Stimulated activated CD4-positive, alpha-beta T cell treated with anti-CD3 and anti-CD28 coated beads, Interleukin-12 subunit alpha, Interleukin-12 subunit beta, amount 100 ng/mL, for 4 hours (primary cell): ENCODE data around the gene XYLB.

Experiments
- DNase-seq: peaks from one replicate; pipeline ENCODE4 v3.0.0-alpha.2; 2020

The XYLB gene

DNA sequence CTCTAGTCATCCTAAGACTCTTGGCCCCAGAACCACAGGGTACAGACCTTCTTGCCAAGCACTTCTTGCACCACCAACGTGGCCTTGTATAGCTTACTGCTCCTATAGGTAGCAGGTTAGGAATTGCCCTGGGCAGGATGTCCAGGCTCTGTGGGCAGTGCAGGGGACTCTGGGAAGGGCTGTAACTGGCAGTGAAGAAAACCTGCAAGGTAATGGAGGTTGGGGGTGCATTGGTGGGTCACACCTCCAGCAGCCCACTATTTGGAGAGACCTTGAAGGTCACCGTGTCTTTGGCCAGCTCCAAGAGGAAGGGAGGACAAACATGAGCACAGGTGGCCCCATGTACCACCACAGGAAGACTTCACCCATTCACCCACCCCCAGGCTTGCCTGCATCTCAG lies 21.3 kb upstream of the XYLB start:
- no peak for DNase-seq

DNA sequence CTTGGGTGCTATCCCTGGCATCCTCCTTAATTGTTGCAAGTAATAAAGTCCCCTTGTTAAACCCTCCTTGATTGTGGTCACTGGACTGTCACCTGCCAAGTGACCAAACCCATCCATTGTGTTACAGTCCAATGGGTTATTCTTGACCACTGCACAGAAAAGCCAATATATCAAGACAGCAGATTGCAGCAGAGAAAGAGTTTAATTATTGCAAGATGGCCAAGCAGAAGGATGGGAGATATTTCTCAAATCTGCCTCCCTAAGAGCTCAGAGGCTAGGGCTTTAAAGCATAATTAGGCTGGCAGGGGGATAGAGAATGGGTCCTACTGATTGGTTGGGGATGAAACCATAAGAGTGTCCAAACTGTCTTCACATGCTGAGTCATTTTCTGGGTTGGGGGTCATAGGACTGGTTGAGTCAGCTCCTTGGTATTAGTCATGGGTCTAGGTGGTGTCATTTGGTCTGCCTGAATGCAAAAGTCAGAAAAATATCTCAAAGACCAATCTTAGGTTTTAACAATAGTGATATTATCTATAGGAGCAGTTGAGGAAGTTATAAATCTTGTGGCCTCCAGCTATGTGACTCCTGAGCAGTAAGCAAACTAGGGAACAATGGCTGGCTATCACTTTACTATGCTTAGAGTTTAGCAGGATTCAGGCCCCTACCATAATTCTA lies 19.1 kb upstream of the XYLB start:
- DNase-seq: no peak

DNA sequence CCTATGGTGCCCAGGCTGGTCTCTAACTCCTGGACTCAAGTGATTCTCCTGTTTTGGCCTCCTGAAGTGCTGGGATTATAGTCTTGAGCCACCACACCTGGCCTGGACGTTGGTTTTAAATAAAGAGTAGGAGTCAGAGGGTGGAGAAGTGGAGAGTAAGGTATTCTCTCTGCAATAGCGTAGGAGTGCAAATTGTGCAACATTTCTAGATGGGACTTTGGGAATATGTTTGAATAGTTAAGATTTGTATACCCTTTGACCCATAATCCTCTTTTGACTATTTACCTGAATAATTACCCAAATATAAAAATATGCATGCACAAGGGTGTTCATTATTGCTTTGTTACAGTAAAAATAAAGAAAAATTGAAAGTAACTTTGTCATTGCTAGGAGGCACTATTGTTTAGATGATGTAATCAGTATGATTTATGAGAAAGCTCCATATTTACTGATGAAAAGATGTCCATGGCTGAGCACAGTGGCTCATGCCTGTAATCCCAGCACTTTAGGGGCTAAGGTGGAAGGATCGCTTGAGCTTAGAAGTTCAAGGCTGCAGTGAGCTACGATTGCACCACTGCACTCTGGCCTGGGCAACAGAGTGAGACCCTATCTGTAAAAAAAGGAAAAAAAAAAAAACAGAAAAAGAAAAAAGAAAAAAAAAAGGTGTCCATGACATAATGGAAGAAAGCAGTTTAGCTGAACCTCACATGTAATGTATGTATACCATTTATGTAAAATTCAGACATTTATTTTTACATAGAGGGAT lies 15.1 kb upstream of the XYLB start:
- no peak for DNase-seq

DNA sequence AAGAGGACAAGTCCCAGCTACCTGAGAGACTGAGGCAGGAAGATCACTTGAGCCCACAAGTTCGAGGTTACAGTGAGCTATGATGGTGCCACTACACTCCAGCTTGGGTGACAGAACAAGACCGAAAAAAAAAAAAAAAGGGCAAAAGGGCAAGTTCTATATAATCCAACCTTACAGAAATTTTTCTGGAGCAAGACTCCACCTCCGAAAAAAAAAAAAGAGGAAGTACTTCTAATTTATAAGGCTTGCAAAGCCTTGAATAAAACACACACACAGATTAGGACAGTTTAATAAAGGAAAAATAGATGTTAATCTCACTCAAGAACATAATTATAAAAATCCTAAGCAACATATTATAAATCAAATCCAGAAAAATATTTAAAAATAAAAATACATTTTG lies 14.4 kb upstream of the XYLB start:
- no peak for DNase-seq

DNA sequence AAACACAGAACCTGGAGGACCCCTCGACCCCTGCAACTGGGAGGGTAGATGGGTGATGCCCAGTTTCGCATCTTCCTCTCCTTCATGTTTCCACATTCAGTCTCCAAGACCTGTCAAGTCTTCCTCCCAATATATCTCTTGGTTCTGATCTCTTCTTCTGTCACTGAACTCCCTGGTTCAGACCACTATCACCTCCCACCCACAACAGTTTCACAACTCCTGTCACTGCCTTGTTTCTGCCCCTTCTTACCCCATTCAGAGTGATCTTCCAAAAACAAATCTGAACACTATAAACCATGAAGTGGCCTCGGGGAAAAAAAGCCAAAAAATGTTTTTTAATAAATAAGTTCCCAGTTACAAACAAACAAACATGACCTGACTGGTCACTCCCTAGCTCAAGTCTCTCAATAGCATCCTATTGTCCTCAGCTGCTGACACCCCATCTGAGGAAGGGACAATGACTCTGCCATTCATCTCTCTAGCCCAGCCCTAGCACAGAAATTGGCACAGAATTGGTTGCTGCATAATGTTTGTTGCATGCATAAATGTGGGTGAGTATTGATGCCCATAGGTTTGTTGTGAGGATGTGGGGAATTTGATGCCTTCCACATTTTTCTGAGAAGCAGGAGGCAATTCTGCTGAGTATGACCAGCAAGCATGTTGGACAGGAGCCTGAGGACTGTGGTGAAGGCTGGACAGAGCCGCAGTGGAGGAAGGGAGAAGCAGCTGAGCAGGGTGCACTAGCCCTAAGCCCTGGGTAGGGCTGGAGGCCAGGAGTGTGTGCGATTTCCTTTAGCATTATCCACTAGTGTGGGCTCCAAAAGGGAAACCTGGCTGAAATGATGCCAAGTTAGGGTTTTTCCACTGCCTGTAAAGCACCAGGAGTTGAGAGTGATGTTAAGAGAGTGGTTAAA lies 12.2 kb upstream of the XYLB start:
- DNase-seq: no peak

DNA sequence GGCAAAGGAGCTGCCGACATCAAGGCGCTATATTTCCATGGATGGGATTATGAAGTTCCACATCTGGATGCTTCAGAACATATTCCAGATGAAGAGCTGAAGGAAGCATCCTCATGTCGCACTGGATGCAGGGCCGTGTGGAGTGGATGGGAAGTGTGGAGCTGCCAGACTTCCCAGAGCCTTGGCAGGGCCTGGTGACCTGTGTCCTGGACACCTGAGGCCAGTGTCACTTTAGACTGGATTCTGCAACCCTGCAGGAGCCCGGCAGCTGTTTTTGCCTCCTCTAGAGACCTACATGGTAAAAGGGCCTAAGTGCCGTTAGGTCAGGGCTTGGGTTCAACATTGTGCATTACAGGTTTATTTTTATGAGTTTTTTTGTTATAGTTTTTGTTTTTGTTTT lies 11.3 kb upstream of the XYLB start:
- no peak for DNase-seq

DNA sequence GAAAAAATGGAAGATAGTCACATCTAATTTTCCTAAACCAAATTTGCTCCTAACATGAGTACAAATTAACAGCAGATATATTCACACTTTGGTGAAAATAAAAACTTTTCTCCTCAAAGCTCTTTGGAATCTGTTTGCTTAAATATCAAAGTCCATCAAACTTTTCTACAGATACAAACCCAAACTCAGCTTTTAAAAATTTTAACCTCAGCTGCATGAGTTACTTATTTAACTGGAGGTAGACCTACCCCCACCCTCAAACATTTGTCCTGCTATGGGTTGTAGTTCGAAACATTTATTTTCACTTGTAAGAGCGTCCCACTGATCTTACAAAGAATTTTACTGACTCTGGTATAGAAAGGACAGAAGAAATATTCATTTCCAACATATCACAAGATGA lies 8.9 kb upstream of the XYLB start:
- DNase-seq: no peak

DNA sequence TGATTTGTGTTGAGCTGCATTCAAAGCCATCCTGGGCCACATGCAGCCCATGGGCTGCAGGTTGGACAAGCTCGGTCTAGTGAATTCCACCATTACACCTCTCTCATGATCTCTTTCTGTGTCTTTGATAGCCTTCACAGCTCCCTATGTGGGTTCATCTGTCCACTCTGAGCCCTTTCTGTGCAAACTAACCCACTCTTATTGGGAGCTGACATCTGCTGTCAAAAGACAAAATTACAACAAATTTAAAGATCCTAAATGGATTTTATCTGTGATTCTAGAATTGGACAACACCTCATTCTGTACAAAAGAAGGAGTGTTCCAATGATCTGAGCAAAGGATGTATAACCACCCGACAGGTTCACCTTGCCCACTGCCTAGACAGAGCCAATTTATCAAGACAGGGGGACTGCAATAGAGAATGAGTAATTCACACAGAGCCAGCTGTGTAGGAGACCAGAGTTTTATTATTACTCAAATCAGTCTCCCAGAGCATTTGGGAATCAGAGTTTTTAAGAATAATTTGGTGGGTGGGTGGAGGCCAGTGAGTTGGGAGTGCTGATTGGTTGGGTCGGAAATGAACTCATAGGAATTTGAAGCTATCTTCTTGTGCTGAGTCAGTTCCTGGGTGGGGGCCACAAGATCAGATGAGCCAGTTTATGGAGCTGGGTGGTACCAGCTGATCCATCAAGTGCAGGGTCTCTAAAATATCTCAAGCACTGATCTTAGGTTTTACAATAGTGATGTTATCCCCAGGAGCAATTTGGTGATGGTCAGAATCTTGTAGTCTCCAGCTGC lies 2.6 kb upstream of the XYLB start:
- no peak for DNase-seq

DNA sequence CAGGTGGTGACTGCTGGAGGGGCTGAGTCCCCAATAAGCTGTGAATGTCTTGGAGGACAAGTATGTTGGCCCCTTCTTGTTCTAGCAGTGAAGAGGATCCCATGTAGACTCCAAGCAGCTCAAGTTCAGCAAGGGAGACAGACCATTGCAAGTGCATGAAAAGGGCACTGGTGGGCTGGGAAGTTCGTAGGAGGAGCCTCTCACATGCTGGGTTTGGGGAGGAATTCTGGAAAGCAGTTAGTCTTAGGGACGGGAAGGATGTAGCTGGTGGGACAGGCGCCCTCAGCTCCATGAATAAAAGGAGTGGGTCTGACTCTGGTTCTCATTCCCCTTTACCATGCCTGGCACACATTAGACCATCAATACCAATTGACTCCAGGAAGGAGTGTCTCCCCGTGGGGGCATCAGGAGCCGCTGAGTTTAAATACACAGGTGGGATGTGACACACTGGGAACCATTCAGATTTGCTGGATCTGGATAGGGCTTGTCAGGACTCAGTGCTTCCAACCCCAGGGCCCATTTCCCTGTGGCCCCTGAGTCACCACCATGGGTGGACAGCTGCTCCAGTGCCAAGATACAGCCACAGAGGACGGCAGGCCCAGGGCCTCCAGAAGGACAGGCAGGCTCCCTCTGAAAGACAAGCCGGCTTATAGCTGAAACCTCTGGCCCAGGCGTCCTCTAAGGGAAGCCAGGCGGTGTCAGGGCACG lies 552 bp upstream of the XYLB start:
- no peak for DNase-seq

DNA sequence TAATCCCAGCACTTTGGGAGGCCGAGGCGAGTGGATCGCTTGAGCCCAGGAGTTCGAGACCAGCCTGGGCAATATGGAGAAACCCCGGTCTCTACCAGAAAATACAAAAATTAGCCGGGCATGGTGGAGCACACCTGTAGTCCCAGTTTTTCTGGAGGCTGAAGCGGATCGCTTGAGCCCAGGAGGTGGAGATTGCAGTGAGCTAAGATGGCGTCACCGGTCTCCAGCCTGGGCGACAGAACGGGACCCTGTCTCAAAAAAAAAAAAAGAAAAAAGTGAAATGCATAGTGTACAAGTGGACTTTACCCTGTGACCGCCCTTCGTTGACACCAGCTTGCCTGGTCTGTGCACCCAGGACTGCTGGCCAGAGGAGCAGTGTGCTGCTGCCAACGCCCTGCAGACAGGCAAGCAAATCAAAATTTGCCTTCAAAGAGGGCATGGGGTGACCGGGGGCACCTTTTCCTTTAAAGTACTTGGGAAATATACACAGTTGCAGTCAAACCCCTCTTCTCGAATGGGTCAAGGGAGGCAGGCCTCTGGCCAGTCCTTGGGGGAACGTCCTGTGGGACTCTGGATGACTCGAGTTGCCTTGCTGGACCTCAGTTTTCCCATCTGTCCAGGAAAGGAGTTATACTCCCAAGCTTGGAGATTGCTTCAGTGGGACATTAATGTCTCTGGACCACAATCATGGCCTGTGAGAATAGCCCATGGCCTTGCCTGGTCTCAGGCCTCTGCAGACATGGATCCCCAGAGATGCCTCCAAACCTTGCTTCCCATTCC lies 1.0 kb downstream of the XYLB start:
- DNase-seq: no peak

DNA sequence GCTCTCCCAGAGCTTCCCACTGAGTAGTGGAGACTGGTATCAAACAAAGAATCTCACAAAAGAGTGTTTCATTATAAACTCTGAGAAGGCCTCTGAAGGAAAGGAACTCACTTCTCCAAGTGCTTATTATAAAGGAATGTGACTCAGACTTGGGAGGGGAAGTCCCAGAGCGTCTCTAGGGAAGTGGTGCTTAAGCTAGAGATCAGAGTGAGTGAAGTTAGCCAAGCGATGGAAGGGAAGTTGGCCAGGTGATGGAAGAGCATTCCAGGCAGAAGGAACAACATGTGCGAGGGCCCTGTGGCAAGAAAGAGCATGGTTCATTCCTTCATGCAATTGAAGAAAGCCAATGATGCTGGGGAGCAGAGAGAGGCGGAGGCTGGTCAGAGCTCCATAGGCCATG lies 2.3 kb downstream of the XYLB start:
- DNase-seq: no peak

DNA sequence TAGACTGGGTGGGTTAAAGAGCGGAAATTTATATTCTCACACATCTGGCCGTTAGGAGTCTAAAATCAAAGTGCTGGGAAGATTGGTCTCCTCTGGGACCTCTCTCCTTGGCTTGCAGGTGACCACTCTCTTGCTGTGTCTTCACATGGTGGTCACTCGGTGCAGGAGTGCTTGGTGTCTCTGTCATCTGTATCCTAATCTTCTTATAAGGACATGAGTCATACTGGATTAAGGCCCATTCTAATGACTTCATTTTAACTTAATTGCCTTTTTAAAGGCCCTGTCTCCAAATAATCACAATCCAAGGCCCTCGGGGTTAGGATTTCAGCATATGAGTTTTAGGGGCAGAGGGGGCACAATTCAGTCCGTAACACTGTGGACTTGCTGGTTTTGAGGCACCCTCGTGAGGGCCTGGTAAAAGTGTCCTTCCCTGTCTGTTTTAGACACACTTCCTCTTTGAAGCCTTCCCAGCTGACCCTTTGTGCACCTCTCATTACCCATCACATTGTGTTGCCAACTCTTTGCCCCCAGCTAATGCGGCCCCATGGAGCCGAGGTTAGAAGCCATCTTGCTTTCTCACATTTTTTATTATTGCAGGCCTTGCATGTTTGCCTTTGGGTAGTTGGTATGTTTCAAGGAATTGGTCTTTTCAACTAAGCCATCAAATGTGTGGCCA lies 3.2 kb downstream of the XYLB start:
- no peak for DNase-seq

DNA sequence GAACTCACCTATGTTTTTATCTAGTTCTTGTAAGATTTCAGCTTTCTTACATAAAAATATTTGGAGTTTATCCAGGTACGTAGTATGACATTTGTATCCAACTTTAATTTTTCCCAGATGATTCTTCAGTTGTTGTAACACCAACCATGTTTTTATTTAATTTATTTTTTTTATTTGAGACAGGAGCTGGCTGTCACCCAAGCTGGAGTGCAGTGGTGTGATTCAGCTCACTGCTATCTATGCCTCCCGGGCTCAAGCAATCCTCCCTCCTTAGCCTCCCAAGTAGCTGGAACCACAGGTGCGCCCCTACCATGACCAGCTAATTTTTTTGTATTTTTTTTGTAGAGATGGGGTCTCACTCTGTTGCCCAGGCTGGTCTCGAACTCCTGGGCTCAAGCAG lies 6.6 kb downstream of the XYLB start:
- DNase-seq: no peak

DNA sequence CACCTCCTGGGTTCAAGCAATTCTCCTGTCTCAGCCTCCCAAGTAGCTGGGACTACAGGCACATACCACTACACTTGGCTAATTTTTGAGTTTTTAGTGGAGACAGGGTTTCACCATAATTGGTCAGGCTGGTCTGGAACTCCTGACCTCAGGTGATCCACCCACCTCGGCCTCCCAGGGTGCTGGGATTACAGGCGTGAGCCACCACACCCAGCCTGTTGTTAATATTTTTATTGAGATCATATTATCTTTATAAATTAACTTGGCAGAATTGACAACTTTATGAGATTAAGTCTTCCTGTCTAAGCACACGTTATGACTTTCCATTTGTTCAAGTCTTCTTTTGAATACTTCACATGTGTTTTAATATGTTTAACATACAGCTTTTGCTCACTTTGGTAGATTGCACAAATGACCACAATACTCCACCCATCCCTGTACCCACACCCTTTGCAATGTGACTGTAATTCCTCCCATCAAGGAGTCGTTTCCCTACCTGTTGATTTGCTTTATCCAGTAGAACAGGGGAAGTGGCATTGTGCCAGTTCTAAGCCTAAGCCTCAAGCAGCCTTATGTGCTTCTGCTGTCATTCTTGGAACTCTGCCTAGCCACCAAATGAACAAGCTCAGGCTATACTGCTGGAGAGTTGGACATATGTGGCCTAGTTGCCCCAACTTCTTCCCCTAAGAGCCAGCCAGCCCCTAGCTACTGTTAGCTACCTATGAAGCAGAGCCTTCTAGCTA lies 8.2 kb downstream of the XYLB start:
- DNase-seq: no peak

DNA sequence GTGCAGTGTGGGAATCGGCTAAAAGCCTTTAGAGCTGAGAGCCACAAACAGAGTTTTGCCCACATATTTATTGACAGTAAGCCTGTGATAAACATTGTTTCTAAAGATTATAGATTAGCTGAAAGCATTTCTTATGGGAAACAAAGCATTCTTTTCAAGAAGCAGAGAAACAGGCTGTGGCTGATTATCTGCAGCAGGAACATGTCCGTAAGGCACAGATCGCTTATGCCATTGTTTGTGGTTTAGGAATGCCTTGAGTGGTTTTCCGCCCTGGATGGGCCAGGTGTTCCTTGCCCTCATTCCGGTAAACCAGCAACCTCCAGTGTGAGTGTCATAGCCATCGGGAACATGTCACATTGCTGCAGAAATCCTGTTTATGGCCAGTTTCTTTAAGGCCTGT lies 12.5 kb downstream of the XYLB start:
- DNase-seq: no peak

DNA sequence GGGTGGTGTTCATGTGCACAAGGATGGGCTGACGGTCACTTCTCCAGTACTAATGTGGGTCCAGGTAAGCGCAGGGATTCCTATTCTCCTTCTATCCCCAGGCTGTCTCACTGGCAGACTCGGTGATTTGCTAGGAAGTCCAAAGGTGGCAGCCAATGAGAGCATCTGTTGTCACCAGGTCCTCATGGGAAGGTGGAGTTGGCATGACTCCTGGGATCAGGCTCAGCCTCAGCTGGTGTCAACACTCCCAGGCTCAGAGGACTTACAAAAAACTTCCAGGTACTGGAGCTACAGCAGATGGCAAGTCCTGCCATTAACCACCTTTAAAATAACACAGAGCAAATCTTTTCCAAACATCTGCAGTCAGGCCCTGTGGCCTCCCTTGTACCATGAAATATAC lies 13.8 kb downstream of the XYLB start:
- no peak for DNase-seq

DNA sequence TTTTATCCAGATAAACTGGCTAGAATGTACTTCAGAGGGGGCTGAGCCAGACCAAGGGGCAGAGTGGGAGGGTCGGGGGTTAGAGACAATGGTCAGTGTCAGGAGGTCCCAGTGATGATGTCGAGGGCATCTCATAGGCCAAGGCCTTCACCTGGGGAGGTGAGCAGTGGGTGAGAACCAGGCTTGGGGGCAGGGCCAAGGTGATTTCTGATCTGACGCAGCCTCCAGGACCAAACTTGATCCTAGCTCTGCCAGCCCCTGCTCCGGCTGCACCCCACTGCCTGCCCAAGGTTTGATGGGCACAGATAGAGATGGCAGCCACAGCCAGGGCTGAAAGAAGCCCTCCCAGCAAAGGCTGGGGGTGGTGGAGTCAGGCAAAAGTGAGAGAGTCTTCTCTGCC lies 14.9 kb downstream of the XYLB start:
- no peak for DNase-seq

DNA sequence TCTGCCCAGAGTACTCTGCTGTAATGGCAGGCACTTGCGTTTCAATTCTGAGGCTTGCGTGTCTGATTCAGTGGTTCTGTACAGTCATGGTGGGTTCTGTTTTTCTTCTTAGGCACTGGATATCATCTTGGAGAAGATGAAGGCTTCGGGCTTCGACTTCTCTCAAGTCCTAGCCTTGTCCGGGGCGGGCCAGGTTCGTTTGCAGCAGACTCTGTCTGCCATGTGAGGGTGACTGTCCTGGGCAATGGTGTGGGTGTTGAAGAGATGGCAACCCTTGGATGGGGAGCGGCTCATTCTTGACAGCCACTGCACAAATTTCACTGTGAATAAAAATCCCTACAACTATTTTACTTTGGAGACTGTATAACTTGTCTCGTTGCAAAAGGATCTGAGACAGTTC lies 16.2 kb downstream of the XYLB start:
- no peak for DNase-seq

DNA sequence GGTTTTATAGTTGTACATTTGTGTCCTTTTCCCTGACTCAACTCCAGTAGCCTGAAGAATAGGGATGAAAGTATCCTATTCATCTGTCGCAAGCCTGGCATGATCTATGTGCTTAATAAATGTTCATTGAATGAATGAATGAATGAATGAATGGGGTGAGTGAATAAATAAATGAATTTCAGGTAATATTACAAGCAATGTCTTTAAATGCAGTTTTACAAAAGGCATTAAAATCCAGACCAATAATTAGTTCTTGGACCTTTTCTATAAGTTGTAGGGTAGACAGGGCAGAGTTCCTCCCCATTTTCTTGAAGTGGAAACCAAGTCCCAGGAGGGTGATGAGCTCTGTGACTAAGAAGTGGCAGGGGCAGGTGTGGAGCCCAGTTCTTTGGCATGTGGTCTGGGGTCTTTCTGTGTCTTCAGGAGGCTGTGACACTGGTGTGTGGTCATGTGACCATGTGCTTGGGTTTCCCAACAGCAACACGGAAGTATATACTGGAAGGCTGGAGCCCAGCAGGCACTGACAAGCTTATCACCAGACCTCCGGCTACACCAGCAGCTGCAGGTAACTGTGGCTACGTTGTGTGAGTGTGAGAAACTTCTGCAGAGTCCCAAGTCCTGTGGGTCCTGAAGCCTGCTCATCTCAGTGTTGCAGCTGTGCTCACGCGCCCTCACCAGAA lies 18.3 kb downstream of the XYLB start:
- no peak for DNase-seq
